RCC 7860 (cell line): ENCODE data around the gene SH2D3A.
"Not testable (repeated sequence)": the region's sequence is repeated elsewhere in the genome, so short reads cannot be mapped to it uniquely, and the experiment has no call there.

Experiments
- DNase-seq: peaks from one replicate; pipeline ENCODE4 v3.0.0-alpha.2; 2015; ENCODE audit warnings: low spot score
- FAIRE-seq: peaks from 2 replicates; lab custom pipeline; 2012; peaks lifted over from hg19 to GRCh38; lab: Jason Lieb, UNC

The SH2D3A gene

DNA sequence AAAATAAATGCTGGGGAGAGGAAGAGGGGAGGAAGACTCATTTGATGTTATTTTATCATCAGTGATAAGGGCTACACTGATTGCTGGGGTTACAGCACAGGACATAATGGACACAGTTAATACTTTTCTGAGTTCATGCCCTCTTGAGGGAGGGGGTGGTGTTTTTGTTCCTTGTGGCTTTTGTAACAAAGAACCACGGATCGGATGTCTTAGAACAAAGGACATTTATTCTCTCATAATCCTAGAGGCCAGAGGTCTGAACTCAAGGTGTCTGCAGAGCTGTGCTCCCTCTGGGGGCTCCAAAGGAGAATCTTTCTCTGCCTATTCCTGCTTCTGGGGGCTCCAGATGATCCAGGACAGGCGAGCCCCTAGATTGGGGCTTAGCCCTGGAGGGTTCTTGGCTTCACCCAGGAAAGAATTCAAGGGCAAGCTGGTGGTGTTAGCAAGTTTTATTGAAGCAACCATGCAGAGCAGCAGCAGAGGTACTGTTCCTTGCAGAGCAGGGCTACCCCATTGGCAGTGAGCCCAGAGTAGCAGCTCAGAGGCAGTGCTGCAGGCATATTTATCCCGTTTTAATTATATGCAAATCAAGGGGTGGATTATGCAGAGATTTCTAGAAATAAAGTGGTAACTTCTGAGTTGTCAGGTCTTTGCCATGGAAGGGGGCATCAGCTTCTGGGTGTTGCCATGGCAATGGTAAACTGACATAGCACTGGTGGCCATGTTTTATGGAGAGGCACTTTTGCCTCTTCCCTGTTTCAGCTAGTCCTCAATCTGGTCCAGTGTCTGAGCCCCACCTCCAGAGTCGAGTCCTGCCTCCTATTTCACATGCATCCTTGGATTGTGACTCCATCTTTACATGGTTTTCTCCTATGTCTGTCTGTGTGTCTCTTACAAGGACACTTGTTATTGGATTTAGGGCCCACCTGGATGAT, 23.2 kb upstream of the SH2D3A start:
- FAIRE-seq (no peak), DNase-seq (no peak)

DNA sequence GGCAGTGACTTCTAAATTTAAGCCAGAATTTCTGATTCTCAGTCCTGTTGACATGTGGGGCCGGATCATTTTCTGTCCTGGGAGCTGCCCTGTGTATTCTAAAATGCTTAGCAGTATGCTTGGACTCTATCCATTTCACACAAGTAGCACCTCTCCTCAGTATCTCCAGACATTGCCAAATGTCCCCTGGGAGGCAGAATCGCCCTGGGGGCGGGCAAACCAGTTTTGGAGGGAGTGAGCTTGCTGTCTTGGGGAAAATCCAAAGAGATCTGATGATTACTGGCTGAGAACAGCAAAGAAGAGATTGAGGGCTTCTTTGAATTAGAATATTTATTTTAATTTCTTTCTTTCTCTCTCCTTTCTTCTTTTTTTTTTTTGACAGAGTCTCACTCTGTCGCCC, 21.7 kb upstream of the SH2D3A start:
- FAIRE-seq, result no peak

DNA sequence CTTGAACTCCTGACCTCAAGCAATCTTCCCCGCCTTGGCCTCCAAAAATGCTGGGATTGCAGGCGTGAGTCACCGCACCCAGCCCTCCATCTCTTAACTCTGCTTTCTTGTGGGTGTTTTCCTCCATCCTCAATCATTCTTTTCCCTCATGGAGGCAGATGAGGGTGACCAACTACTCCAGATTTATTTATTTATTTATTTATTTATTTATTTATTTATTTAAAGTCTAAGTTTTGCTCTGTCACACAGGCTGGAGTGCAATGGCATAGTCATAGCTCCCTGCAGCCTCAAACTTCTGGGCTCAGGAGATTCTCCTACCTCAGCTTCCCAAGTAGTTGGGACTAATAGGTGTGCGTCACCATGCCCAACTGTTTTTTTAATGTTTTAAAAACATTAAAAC, 20.2 kb upstream of the SH2D3A start:
- DNase-seq (no peak), FAIRE-seq (no peak)

More for the DNA sequence above, 21.7 kb upstream of the SH2D3A start:
- no peak for DNase-seq

DNA sequence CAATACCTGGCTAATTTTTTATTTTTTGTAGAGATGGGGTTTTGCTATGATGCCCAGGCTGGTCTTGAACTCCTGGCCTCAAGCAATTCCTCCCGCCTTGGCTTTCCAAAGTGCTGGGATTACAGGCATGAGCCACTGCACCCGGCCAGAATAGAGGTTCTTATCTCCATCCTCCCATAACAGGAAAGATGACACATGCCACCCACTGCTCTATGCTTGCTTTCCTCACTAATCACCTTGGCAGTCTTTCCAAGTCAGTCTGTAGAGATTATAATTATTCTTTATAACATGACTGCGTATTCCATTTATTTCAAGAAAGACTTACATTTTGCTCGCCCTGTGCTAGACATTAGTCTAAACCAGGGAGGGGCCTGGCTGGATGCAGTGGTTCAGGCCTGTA, 12.0 kb upstream of the SH2D3A start:
- no peak for DNase-seq

DNA sequence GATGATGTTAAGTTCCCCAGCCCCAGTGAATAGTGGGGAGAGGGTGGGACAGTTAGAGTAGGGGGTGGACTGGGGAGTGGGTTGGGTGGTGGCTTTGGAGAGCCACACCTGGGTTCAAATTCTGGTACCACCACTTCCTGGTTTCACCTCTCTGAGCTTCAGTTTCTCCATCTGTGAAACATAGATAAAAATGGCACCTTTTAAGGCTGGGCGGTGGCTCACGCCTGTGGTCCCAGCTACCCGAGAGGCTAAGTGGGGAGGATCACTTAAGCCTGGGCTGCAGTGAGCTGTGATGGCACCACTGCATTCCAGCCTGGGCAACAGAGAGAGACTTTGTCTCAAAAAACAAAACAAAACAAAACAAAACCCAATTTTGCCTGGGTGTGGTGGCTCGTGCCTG, 11.2 kb upstream of the SH2D3A start:
- DNase-seq (no peak), FAIRE-seq (no peak)

More for the DNA sequence above, 12.0 kb upstream of the SH2D3A start:
- FAIRE-seq, result no peak

DNA sequence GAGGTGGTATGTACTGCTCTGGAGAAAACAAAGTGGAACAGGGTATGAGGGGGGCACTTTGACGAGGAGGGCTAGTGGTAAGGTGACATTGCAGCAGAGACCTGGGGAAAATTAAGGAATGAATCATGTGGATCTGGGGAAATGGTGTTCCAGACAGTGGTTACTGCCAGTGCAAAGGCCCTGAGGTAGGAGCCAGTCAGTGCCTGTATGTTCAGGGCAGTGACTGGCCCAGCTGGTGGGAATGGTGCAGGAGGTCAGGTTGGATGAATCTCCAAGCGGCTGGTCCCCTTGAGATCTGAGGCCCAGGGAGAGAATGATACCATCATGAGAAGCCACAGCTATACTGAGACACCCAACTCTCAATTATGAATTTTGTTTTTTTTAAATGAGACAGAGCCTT, 10.2 kb upstream of the SH2D3A start:
- DNase-seq, result no peak
- FAIRE-seq, result no peak

DNA sequence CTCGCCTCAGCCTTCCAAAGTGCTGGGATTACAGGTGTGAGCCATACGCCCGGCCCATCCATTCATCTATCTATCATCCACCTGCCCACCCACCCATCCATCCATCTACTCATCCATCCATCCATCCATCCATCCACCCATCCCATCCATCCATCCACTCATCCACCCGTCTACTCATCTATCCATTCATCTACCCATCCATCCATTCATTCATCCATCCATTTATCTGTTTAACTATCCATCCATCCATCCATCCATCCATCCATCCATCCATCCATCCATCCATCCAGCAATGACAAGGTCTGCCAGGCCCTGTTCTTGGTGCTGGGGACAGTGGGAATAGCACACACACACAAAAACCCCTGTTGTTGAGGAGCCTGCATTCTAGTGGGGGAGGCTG, 9.8 kb upstream of the SH2D3A start:
- no peak for FAIRE-seq

DNA sequence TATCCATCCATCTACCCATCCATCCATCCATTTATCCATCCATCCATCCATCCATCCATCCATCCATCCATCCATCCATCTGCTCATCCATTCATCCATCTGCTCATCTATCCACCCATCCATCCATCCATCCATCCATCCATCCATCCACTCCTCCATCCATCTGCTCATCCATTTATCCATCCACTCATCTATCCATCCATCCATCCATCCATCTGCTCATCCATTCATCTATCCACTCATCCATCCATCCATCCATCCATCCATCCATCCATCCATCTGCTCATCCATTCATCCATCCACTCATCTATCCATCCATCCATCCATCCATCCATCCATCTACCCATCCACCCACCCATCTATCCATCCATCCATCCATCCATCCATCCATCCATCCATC, 8.8 kb upstream of the SH2D3A start:
- not testable (repeated sequence) for FAIRE-seq, DNase-seq

More for the DNA sequence above, 9.8 kb upstream of the SH2D3A start:
- no peak for DNase-seq

DNA sequence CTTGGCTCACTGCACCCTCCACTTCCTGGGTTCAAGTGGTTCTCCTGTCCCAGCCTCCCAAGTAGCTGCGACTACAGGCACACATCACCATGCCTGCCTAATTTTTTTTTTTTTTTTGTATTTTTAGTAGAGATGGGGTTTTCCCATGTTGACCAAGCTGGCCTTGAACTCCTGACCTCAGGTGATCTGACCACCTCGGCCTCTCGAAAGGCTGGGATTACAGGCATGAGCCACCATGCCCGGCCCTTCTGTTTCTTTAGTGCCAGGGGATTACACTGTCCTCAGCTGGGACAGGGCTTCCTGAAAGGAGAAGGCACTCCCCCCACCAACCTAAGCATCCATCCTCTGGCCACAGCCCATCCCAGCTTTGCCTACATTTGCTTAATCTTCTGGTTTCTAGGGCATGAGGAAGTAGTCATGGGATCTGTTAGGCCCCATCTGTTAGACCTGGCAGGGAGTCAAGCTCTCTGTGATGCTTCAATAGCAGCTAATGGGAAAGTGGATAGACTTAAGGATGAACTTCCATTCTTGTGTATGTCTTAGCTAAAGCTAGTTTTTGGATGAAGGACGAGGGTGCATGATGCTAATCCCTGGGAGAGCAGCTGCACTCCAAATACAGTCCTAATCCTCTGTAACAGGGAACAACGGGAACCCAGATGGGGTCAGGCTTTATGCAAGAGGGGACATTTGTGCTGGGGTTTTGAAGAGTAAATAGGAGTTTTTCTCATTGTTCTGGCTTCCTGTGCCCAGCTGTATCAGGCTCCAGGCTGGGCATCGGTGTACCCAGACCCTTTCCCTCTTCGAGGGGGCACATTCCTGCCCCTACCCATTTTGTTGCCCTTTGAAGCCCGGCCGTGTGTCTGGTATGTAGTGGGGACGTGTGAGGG, 7.8 kb upstream of the SH2D3A start:
- FAIRE-seq, result no peak
- no peak for DNase-seq

DNA sequence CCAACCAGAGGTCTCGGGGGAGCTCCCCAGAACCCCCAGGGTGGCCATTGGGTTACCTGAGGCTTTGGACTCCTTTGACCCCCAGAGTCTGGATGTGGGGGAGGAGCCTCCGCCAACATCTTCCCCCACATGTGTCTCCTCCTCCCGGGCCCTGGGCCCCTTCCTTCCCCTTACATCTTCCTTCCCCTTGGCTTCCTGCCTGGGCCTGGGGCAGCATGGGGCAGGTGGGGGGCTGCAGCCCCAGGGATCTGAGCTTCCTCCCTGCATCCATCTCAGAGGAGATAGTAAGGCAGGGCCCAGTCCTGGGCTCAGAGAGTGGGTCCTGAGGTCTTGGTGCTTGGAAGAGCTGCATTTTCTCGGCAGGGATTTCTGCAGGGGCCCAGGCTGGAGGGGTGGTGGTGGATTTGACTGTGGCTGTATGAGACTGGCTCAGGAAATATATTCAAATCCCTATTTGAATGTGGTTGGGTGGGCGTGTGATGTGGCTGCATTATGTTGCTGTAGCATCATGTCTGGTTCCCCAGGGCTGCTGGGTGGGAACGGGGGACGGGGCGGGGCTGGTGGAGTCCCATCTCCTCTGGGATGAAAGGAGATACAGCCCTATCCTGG, 6.2 kb upstream of the SH2D3A start:
- FAIRE-seq (no peak), DNase-seq (no peak)

DNA sequence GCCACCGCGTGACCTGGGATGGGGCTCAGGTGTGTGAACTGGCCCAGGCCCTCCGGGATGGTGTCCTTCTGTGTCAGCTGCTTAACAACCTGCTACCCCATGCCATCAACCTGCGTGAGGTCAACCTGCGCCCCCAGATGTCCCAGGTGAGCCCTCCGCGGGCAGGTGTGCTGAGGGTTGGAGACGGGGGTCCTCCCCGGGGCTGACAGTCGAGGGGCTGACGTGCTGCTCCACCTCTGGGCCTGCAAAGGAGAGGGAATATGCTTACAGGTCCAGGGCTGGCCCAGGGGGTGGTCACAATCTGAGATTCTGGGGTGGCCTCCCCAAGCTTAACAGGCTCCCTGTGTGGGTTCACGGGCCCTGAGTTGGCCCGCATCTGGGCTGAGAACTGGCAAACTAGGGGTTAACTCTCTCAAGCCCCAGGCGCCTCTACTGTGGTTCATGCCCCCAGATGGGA, 5.7 kb upstream of the SH2D3A start:
- DNase-seq, result no peak
- no peak for FAIRE-seq

DNA sequence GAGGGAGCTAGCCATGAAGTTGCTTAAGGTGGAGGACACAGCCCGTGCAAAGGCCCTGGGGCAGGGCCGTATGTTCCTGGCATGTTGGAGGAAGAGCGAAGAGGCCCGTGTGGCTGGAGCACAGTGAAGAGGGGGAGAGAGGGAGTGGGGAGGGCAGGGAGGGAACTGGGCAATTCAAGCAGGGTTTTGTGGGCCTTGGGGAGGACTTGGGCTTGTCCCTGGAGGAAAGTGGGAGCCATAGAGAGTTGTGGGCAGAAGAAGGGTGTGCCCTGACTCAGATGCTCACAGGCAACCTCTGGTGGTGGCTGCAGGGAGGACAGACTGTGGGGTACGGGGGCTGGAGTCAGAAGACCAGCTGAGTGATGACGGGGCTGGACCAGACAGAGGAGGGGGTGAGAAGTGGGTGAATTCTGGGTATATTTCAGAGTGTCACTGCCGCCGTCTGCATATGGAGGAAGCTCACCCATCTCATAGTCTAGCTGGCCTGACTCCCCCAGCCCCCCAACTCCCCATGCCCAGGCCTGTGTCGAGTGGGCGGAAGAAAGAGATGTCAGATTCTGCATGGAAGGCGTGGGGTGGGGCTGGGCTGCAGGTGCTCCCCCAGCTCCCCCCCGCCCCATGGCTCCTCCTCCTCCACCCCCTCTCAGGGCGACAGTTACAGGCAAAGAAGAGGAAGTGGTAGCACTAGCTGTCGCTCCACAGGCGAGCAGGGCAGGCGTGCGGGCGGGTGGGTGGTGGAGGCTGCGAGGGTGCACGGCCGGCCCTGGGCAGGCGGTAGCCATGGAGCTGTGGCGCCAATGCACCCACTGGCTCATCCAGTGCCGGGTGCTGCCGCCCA, 5.0 kb upstream of the SH2D3A start, which contains the start of gene VAV1:
Gene VAV1 (plus strand): TSS at position 681 of the 838 bp plus-strand sequence. CDS start 100 bp downstream, at position 781.
- DNase-seq, result no peak
- FAIRE-seq, result no peak

DNA sequence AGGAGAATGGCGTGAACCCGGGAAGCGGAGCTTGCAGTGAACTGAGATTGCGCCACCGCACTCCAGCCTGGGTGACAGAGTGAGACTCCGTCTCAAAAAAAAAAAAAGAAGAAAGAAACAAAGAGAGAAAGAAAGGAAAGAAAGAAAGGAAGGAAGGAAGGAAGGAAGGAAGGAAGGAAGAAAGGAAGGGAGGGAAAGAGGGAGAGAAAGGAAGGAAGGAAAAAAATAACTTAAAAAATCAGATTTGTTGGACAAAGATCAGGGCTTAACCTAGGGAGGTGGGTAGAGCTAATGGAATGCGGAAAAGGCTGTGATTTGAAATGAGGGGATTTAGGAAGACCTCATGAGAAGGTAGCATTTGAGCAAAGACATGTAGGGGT, 4.4 kb upstream of the SH2D3A start:
- DNase-seq, FAIRE-seq: not testable (repeated sequence)

DNA sequence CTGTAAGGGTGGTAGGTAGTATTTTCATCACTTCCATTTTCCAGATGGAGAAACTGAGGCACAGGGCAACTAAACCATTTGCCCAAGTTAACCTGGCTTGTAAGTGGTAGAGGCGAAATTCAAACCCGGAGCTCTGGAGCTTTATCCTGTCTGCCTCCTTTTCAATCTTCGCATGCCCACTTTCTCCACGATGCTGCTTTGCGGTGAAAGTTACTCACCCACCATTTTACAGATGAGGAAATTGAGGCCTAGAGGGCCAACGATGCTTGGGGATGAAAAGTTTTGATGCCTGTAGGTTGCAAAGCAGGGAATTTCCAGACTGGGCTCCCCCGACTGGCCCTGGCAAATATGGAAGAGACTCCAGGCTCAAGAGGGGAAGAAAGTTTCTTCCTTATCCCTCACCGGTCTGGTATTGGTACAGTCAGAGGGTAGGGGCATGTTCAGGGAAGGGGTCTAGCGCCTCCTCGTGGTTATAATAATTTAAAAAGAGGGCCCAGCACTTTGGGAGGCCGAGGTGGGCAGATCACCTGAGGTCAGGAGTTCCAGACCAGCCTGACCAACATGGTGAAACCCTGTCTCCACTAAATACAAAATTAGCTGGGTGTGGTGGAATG, 1.9 kb upstream of the SH2D3A start:
- FAIRE-seq, result no peak

DNA sequence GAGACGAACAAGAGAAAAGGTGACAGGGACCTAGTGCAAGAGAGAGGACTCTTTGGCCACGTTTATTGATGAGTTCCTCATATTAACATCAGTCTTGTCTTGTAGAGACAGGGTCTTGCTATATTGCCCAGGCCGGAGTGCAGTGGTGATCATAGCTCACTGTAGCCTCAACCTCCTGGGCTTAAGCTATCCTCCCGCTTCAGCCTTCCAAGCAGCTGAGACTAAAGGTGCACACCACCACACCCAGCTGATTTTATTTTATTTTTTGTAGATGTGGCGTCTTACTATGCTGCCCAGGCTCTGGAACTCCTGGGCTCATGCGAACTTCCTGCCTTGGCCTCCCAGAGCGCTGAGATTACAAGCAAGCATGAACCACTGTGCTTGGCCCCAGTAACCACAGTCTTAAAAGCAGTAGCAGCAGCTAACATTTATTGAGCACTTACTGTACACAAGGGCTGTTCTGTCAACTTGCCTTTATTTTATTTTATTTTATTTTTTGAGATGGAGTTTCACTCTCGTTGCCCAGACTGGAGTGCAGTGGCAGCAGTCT, 1.1 kb upstream of the SH2D3A start:
- DNase-seq (no peak), FAIRE-seq (no peak)

More for the DNA sequence above, 1.9 kb upstream of the SH2D3A start:
- DNase-seq, result peak; percentile 33

DNA sequence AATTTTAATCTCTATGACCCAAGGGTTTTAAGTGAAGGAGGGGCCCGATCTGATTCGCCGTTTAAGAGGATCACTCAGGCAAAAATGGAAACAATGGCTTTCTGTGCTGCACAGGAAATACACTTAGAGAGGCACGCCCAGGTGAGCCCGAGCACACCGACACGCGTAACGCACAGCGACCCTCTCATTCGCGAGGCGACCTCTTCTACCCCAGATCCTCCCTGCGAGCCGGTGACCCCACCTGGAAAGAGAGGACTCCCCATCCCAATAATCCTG, 216 bp downstream of the SH2D3A start:
- FAIRE-seq, result no peak
- DNase-seq, result no peak

DNA sequence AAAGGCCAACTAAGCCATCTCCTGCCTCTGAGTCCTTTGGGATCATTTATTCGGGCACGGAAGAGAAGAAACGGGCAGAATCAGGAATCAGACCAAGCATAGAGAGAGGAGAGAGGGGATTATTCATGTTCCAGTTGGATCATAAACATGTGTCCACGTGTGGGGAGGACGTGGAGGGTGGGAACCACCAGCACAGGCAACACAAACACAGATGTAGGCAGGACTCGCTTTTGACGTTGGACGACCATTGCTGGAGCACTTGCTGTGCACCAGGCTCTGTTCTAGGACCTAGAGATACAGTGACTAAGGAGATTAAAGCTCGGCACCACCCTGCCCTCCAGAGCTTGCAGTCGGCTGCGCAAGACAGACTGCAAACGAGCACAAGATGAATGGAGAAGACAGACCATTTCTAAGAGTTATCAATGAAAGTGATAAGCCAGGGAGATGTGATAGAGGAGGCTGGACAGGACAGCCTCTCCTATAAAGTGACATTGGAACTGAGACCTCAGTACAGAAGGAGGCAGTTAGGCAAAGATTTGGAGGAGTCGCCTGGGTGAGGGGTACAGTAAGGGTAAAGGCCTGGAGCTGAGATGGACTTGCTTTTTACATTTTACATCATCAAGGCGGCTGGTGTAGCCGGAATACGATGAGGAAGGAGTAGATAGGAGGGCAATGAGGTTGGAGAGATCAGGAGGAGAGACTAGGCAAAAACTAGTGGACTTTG, 716 bp downstream of the SH2D3A start:
- FAIRE-seq, result no peak
- DNase-seq, result no peak

DNA sequence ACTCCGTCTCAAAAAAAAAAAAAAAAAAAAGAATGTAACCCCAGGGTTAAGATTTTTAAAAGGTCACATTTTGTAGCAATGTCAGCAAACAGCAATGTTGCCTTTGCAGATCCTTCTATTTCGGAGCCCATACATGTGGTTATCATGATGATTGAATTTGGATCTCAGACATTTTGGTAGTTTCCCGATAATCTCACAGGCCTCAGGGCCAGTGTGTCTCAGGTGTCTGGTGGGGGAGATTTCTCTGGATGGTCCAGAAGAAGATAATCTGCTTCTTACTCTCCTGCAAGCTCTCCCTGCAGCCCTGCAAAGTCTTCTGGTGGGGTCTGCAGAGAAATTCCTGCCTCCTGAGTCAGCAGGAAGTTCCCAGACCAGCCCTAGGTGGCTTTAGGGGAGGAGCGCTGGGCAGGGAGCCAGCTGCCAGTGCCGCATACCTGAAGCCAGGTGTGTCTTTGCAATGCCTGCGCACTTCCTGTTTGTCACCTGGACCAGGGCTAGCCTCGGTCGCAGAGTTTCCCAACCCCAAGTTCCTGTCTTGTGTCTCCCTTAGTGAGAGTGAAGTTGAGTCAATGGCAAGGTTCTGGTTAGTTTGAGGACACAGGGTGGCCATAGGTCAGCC, 1.4 kb downstream of the SH2D3A start:
- peak; percentile 53 for DNase-seq
- FAIRE-seq, result no peak
